ENCODE results near the gene CRYBA2. TPM values are rescaled to one million over a fixed set of nuclear protein-coding genes. Genes with fewer than 3 reads are reported as not detected.

Gene CRYBA2
- total RNA-seq, 1 experiment from 2014 or later, result not detected

DNA sequence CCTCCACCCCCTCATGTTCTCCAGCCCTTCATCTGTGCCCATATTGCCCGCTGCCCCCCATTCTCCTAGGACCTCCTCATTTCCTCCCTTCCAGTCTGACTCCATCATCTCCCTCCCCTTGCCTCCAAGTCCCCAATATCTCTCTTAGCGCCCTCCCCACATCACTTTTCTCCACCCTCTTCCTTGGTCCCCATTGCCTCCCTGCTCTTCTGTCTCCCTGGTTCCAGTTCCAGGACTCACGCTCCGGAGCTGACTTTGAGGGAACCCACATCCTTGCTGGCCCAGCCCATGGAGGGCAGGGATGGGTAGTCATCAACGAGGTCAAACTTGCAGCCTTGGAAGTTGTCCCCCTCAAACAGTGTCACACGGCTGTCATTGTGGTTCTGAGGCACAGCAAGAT is 2.6 kb downstream of the CRYBA2 start:
- Histone ChIP-seq H2AFZ (no peak overlapping the region), H3K4me3 (no peak overlapping the region), H3K9me2 (ENCODE audit: insufficient read depth) (no peaks in the 10 kb centered on the region), H4K20me1 (ENCODE audit: insufficient read depth) (no peaks in the 10 kb centered on the region), H3K36me3 (ENCODE audit: low read depth) (no peaks in the 10 kb centered on the region), H3F3A (ENCODE audit: insufficient read depth, low read depth) (no peaks in the 10 kb centered on the region), H3K4me2 (no peak overlapping the region), H3K4me1 (replicated peaks; ENCODE audit: insufficient read depth) (peaks cover 9% of the 10 kb centered on the region; the same call in 1 of the 2 replicates), H3K79me2 (ENCODE audit: low read depth) (no peaks in the 10 kb centered on the region), H3K9me3 (ENCODE audit: insufficient read depth, low read depth) (no peaks in the 10 kb centered on the region), H3K27me3 (ENCODE audit: insufficient read depth, low read depth) (peaks cover 68% of the 10 kb centered on the region), H3K27ac (no peak overlapping the region)
- no TSS peak for BruUV-seq (replicated peaks)
- ChIA-PET POLR2A (ENCODE audit: unreplicated experiment) (interaction anchor here (0.6 kb wide), 1 partner anchor 705 kb away, joined by 7 read pairs; no protein-coding TSS in a partner anchor), CTCF (no interaction called here)
- no peak for DNase-seq
- intact Hi-C loops (cut with micrococcal nuclease; ENCODE audit: unreplicated experiment), result no loop called here
- TF ChIP-seq, protein P1, sequence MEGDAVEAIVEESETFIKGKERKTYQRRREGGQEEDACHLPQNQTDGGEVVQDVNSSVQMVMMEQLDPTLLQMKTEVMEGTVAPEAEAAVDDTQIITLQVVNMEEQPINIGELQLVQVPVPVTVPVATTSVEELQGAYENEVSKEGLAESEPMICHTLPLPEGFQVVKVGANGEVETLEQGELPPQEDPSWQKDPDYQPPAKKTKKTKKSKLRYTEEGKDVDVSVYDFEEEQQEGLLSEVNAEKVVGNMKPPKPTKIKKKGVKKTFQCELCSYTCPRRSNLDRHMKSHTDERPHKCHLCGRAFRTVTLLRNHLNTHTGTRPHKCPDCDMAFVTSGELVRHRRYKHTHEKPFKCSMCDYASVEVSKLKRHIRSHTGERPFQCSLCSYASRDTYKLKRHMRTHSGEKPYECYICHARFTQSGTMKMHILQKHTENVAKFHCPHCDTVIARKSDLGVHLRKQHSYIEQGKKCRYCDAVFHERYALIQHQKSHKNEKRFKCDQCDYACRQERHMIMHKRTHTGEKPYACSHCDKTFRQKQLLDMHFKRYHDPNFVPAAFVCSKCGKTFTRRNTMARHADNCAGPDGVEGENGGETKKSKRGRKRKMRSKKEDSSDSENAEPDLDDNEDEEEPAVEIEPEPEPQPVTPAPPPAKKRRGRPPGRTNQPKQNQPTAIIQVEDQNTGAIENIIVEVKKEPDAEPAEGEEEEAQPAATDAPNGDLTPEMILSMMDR (conservative IDR thresholded peaks at IDR 0.05), result no peak
- TF ChIP-seq EZH2 (IDR thresholded peaks at IDR 0.05; ENCODE audit: low read depth), result no peak

DNA sequence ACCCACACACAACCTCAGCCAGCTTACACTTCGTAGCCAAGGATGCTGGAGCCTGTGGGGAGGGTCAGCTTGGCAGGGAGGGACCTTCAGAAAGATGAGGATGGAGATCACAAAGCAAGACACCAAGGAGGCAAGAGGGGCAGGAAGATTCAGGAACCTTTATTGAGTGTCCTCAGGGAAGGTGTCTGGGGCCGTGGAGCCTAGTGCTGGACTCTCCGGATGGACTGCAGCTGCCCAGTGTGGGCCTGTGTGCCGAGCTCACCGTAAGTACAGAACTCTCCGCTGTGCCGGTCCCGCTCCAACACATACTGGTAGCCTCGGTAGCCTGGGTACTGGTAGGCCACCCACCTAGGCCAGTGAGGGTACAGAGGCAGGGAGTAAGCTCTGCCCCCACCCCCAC is 3.2 kb downstream of the CRYBA2 start:
- ChIA-PET POLR2A (ENCODE audit: unreplicated experiment) (interaction anchor here (0.6 kb wide), 1 partner anchor 704 kb away, joined by 7 read pairs; no protein-coding TSS in a partner anchor), CTCF (no interaction called here)
- Histone ChIP-seq H3K4me1 (replicated peaks; ENCODE audit: insufficient read depth) (peaks cover 9% of the 10 kb centered on the region; the same call in 1 of the 2 replicates), H3K9me3 (ENCODE audit: insufficient read depth, low read depth) (no peaks in the 10 kb centered on the region), H3K9me2 (ENCODE audit: insufficient read depth) (no peaks in the 10 kb centered on the region), H3F3A (ENCODE audit: insufficient read depth, low read depth) (no peaks in the 10 kb centered on the region), H4K20me1 (ENCODE audit: insufficient read depth) (no peaks in the 10 kb centered on the region), H3K4me3 (no peak overlapping the region), H3K27ac (no peak overlapping the region), H3K36me3 (ENCODE audit: low read depth) (no peaks in the 10 kb centered on the region), H3K4me2 (no peak overlapping the region), H2AFZ (no peak overlapping the region), H3K27me3 (ENCODE audit: insufficient read depth, low read depth) (peaks cover 65% of the 10 kb centered on the region), H3K79me2 (ENCODE audit: low read depth) (no peaks in the 10 kb centered on the region)
- no TSS peak for BruUV-seq (replicated peaks)
- intact Hi-C loops (cut with micrococcal nuclease; ENCODE audit: unreplicated experiment), result no loop called here
- DNase-seq, result no peak
- TF ChIP-seq, protein P1 (conservative IDR thresholded peaks at IDR 0.05), result no peak
- no peak for TF ChIP-seq EZH2 (IDR thresholded peaks at IDR 0.05; ENCODE audit: low read depth)

DNA sequence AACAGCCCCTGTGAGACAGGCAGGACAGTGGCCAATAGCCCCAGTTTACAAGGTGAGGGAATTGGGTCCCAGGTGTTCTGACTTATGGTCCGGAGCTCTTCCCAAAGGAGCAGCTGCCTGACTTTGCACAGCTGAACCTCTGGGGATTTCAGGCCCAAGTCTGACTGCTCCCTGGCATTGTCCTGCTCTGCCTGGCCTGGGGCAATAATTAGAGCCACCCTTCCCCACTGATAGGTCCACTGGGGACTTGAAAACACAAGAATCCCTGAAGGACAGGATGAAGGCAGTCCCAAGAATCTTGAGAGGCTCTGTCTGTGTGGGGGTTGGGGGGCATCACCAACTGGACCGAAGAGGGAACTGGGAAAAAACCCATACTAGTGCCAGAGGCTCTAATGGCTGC is 4.6 kb downstream of the CRYBA2 start:
- no peak overlapping the region for H2AFZ ChIP-seq
- H3K9me3 ChIP-seq (ENCODE audit: insufficient read depth, low read depth), result no peaks in the 10 kb centered on the region
- DNase-seq, result no peak
- H4K20me1 ChIP-seq (ENCODE audit: insufficient read depth), result no peaks in the 10 kb centered on the region
- H3K9me2 ChIP-seq (ENCODE audit: insufficient read depth), result no peaks in the 10 kb centered on the region
- no peak overlapping the region for H3K4me2 ChIP-seq
- no peak for TF ChIP-seq EZH2 (IDR thresholded peaks at IDR 0.05; ENCODE audit: low read depth)
- TF ChIP-seq, protein P1 (conservative IDR thresholded peaks at IDR 0.05), result no peak
- no peaks in the 10 kb centered on the region for H3F3A ChIP-seq (ENCODE audit: insufficient read depth, low read depth)
- peaks cover 67% of the 10 kb centered on the region for H3K27me3 ChIP-seq (ENCODE audit: insufficient read depth, low read depth)
- POLR2A ChIA-PET (ENCODE audit: unreplicated experiment), result interaction anchor here (0.6 kb wide), 2 partner anchors 75 to 114 kb away, joined by 3 to 4 read pairs; no protein-coding TSS in a partner anchor
- no peaks in the 10 kb centered on the region for H3K36me3 ChIP-seq (ENCODE audit: low read depth)
- intact Hi-C loops (cut with micrococcal nuclease; ENCODE audit: unreplicated experiment), result no loop called here
- no peak overlapping the region for H3K4me3 ChIP-seq
- peaks cover 2% of the 10 kb centered on the region; the same call in 1 of the 2 replicates for H3K4me1 ChIP-seq (replicated peaks; ENCODE audit: insufficient read depth)
- no peak overlapping the region for H3K27ac ChIP-seq
- no peaks in the 10 kb centered on the region for H3K79me2 ChIP-seq (ENCODE audit: low read depth)
- CTCF ChIA-PET, result interaction anchor here (0.5 kb wide), 2 partner anchors 13 to 705 kb away, joined by 3 to 10 read pairs; no protein-coding TSS in a partner anchor
- no TSS peak for BruUV-seq (replicated peaks)
